Smooth muscle cell (in vitro differentiated cells): ENCODE results near the gene RSPH6A. TPM values are rescaled to one million over a fixed set of nuclear protein-coding genes. Genes with fewer than 3 reads are reported as not detected.
A peak's percentile ranks its signal among the peaks of the same experiment; 100 is the strongest.

ENCODE experiments used
- DNase-seq: peaks from one replicate; lab custom pipeline; 2025; ENCODE audit not compliant: unreplicated experiment; lab: John Stamatoyannopoulos, UW
- H2AFZ ChIP-seq: fragments of 200-600 bp; sonication (generic); 2 replicates; pipeline ENCODE4 v1.6.0; 2016; ENCODE audit warnings: antibody characterized with exemption, low read depth, mild to moderate bottlenecking
- H3F3A ChIP-seq: fragments of 200-600 bp; sonication (generic); 2 replicates; pipeline ENCODE4 v1.6.0; 2017; ENCODE audit warnings: antibody characterized with exemption, low read depth
- H3K27ac ChIP-seq: fragments of 200-600 bp; sonication (generic); 2 replicates; pipeline ENCODE4 v1.5.1; 2016; ENCODE audit warnings: low read depth, mild to moderate bottlenecking
- H3K27me3 ChIP-seq: fragments of 200-600 bp; sonication (generic); 2 replicates; pipeline ENCODE4 v1.6.1; 2016; ENCODE audit warnings: low read depth, mild to moderate bottlenecking
- H3K36me3 ChIP-seq: fragments of 200-600 bp; sonication (generic); 2 replicates; pipeline ENCODE4 v1.5.1; 2016; ENCODE audit warnings: low read depth
- H3K4me1 ChIP-seq: fragments of 200-600 bp; sonication (generic); 2 replicates; pipeline ENCODE4 v1.5.1; 2016; ENCODE audit warnings: low read depth
- H3K4me2 ChIP-seq: fragments of 200-600 bp; sonication (generic); 2 replicates; pipeline ENCODE4 v1.6.0; 2016; ENCODE audit warnings: mild to moderate bottlenecking
- H3K4me3 ChIP-seq: fragments of 200-600 bp; sonication (generic); 2 replicates; pipeline ENCODE4 v1.5.1; 2016; ENCODE audit warnings: mild to moderate bottlenecking
- H3K79me2 ChIP-seq: fragments of 200-600 bp; sonication (generic); 2 replicates; pipeline ENCODE4 v1.6.0; 2016; ENCODE audit warnings: low read depth, mild to moderate bottlenecking
- H3K9ac ChIP-seq: fragments of 200-600 bp; sonication (generic); 2 replicates; pipeline ENCODE4 v1.6.0; 2016; ENCODE audit warnings: low read depth
- H3K9me3 ChIP-seq: fragments of 200-600 bp; sonication (generic); replicated peaks from 2 replicates; pipeline ENCODE4 v1.5.1; 2016; ENCODE audit warnings: low read depth
- H4K20me1 ChIP-seq: fragments of 200-600 bp; sonication (generic); 2 replicates; pipeline ENCODE4 v1.6.0; 2016; ENCODE audit warnings: low read depth
- WGBS: methylation state at CpG from one replicate; pipeline ENCODE4 v1.1.7; 2016; ENCODE audit warnings: low lambda C conversion rate; 5-methylcytosine and 5-hydroxymethylcytosine counted together
- polyA plus RNA-seq: library from polyadenylated mRNA; unstranded; fragments of >200 nt; fragmentation: Nextera tagmentation; extraction: Ambion mirVana; gene quantifications from 2 replicates; pipeline ENCODE4 v1.2.1, GENCODE V29; 2016
- total RNA-seq: library from RNA; depleted of rRNA; stranded (reverse); fragments of >200 nt; gene quantifications from 2 replicates; pipeline ENCODE4 v1.2.3, GENCODE V29; 2014
- TF ChIP-seq, protein P1 (sequence below): fragments of 200-600 bp; sonication (generic); IDR thresholded peaks from 2 replicates; pipeline ENCODE4 v1.5.1; 2017; ENCODE audit warnings: borderline replicate concordance, mild to moderate bottlenecking, antibody characterized with exemption; ENCODE audit not compliant: insufficient read depth, poor library complexity, severe bottlenecking

Gene RSPH6A
- total and polyA plus RNA-seq, 2 experiments from 2014 or later, result 0.15 TPM; not detected in 1

DNA sequence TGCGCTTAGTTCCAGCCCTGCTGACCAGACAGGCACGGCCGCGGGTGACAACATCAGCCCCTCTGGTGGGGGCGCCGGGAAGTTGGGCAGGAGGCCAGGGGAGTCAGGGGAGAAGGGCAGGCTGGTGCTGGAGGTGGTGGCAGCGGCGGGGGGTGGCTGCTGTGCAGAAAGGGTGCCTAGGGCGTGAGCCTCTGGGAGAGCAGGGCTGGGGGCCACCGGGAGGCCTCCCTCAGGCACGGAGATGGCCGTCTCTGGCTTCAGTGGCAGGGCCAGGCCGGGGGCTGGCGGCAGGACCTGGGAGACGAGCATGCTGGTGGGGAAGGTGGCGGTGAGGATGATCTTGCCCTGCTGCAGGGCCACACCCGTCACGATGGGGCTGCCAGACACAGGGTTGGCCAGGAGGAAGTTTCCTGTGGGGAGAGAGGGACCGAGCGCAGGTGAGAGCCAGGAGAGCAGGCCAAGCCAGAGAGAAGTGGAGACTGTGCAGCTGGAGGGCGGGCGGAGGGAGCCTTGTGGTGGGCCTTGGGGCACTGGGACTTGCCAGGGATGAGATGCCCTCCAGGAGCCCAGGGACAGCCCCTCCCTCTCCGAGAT, 49.3 kb downstream of the RSPH6A start:
- Histone ChIP-seq H3K4me1 (peaks cover 22% of the 10 kb centered on the region), H3K36me3 (no peaks in the 10 kb centered on the region), H3K9me3 (no peaks in the 10 kb centered on the region), H3K4me3 (no peak overlapping the region), H3K27ac (no peak overlapping the region), H3K9ac (no peak overlapping the region), H3F3A (no peaks in the 10 kb centered on the region), H3K79me2 (peaks cover 16% of the 10 kb centered on the region), H2AFZ (no peak overlapping the region), H3K27me3 (no peaks in the 10 kb centered on the region), H4K20me1 (peaks cover under 1% of the 10 kb centered on the region), H3K4me2 (peak overlapping the region; percentile 91)
- 88% methylated on average over 22 of the region's 23 CpGs for WGBS
- no peak for DNase-seq
- TF ChIP-seq, protein P1, sequence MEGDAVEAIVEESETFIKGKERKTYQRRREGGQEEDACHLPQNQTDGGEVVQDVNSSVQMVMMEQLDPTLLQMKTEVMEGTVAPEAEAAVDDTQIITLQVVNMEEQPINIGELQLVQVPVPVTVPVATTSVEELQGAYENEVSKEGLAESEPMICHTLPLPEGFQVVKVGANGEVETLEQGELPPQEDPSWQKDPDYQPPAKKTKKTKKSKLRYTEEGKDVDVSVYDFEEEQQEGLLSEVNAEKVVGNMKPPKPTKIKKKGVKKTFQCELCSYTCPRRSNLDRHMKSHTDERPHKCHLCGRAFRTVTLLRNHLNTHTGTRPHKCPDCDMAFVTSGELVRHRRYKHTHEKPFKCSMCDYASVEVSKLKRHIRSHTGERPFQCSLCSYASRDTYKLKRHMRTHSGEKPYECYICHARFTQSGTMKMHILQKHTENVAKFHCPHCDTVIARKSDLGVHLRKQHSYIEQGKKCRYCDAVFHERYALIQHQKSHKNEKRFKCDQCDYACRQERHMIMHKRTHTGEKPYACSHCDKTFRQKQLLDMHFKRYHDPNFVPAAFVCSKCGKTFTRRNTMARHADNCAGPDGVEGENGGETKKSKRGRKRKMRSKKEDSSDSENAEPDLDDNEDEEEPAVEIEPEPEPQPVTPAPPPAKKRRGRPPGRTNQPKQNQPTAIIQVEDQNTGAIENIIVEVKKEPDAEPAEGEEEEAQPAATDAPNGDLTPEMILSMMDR, result no peak

DNA sequence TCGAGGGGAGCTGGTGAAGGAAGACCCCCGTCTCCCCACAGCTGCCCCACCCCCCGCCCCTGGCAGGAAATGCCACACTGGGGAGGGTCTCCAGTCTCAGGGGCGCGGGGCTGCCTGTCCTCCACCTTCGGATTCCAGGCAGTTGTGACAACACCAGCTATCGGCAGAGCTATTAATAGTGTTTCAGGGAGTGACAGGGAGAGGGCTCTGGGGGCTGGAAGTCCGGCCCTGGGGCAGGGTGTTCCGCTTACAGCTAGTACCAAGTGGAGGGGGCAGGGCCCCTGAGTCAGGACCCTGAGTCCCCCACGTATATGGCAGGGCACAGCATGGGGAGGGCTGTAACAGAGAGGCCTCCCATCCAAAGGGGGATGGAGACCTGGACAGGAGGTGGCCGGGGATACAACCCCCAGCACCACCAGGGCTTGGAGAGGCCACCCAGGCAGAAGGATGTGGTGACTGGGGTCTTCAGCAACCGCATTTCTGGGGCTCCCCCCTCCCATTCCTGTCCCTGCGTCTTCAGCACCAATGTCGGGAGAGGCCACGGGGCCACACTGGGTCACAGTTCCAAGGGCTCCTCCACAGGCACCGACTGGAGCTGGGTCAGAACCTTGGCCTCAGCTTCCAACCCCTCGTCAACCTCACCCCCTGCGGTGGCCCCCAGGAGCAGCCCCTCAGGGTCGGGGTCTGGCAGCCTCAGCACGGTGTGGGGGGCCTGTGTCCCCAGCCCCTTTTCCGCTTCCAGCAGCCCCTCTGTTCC, 50.0 kb downstream of the RSPH6A start:
- H3K9ac ChIP-seq, result no peak overlapping the region

DNA sequence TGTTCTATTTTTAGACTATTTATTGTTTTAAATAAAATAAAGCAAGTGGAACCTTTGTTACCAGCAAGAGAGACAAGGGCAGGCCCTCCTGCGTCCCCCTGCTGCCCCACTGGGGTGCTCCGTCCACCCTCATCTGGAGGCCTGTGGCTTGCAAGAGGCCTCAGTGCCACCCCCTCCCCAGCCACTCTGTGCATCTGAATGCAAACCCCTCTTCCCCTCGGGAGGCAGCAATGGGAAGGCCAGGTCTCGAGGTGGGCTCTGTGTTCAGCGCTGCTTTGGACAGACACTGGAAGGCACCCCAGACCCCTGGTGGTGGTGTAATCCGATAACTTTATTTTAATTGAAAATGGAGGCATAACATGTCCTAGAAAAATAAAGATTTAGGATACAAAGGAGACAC, 50.6 kb downstream of the RSPH6A start:
- no peak overlapping the region for H2AFZ ChIP-seq
- H3K79me2 ChIP-seq, result peaks cover 16% of the 10 kb centered on the region
- no peak overlapping the region for H3K4me3 ChIP-seq
- H3K9ac ChIP-seq, result no peak overlapping the region
- H3F3A ChIP-seq, result no peaks in the 10 kb centered on the region
- no peaks in the 10 kb centered on the region for H4K20me1 ChIP-seq
- 72% methylated on average over 6 of the region's 6 CpGs for WGBS
- no peak for DNase-seq
- H3K36me3 ChIP-seq, result no peaks in the 10 kb centered on the region
- H3K9me3 ChIP-seq, result no peaks in the 10 kb centered on the region
- H3K27ac ChIP-seq, result no peak overlapping the region
- TF ChIP-seq, protein P1, result no peak
- peaks cover 22% of the 10 kb centered on the region for H3K4me1 ChIP-seq
- no peaks in the 10 kb centered on the region for H3K27me3 ChIP-seq
- no peak overlapping the region for H3K4me2 ChIP-seq

More for the DNA sequence above, 50.0 kb downstream of the RSPH6A start:
- H3F3A ChIP-seq, result no peaks in the 10 kb centered on the region
- 47% methylated on average over 17 of the region's 21 CpGs for WGBS
- TF ChIP-seq, protein P1, result no peak
- H3K27ac ChIP-seq, result no peak overlapping the region
- no peak overlapping the region for H3K4me2 ChIP-seq
- no peak overlapping the region for H3K4me3 ChIP-seq
- peaks cover 22% of the 10 kb centered on the region for H3K4me1 ChIP-seq
- no peaks in the 10 kb centered on the region for H3K36me3 ChIP-seq
- no peak for DNase-seq
- H3K9me3 ChIP-seq, result no peaks in the 10 kb centered on the region
- H2AFZ ChIP-seq, result no peak overlapping the region
- no peaks in the 10 kb centered on the region for H4K20me1 ChIP-seq
- peaks cover 16% of the 10 kb centered on the region for H3K79me2 ChIP-seq
- no peaks in the 10 kb centered on the region for H3K27me3 ChIP-seq
